ENCODE data around the gene INAFM2.

The INAFM2 gene

DNA sequence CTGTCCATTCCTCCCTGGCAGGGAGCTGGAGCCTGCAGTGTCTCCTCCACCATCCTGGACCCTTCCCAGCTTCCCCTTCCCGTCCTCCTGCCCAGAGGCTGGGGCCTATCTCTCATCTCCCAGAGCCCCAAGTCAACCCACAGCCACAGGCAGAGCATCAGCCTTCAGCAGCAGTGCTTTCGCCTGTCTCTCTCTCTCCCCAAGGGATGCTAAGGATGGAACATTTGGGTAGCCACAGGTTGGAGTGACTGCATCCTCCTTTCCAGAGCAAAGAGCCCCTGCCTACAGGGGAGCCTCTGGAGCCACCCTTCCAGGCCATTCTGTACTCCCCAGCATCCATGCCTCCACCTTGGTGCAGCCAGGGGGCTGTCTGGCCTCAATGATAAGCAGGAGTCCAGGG, 19.9 kb upstream of the INAFM2 start:
- Histone ChIP-seq H3K4me2 (no peak overlapping the region), H2AFZ (ENCODE audit: low read depth) (no peak overlapping the region), H3K36me3 (ENCODE audit: insufficient read depth) (no peaks in the 10 kb centered on the region), H3K79me2 (ENCODE audit: insufficient read depth, low read depth) (no peaks in the 10 kb centered on the region), H4K20me1 (ENCODE audit: insufficient read depth) (no peaks in the 10 kb centered on the region), H3K9ac (no peak overlapping the region), H3K4me3 (IDR thresholded peaks at IDR 0.05; ENCODE audit: insufficient read depth, low read depth, low read length) (no peak overlapping the region), H3K27me3 (ENCODE audit: insufficient read depth, low read depth) (no peaks in the 10 kb centered on the region; the same call in 1 of the 2 replicates), H3K4me1 (ENCODE audit: low read depth, poor library complexity, severe bottlenecking) (no peaks in the 10 kb centered on the region), H3K27ac (no peak overlapping the region)
- TF ChIP-seq, protein P1, sequence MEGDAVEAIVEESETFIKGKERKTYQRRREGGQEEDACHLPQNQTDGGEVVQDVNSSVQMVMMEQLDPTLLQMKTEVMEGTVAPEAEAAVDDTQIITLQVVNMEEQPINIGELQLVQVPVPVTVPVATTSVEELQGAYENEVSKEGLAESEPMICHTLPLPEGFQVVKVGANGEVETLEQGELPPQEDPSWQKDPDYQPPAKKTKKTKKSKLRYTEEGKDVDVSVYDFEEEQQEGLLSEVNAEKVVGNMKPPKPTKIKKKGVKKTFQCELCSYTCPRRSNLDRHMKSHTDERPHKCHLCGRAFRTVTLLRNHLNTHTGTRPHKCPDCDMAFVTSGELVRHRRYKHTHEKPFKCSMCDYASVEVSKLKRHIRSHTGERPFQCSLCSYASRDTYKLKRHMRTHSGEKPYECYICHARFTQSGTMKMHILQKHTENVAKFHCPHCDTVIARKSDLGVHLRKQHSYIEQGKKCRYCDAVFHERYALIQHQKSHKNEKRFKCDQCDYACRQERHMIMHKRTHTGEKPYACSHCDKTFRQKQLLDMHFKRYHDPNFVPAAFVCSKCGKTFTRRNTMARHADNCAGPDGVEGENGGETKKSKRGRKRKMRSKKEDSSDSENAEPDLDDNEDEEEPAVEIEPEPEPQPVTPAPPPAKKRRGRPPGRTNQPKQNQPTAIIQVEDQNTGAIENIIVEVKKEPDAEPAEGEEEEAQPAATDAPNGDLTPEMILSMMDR (conservative IDR thresholded peaks at IDR 0.05; ENCODE audit: low read depth, low read length): no peak

GRCh38 chr15:40305281-40305680, 18.2 kb upstream of the INAFM2 start:
- Histone ChIP-seq H2AFZ (ENCODE audit: low read depth) (no peak overlapping the region), H3K4me2 (no peak overlapping the region), H3K4me3 (IDR thresholded peaks at IDR 0.05; ENCODE audit: insufficient read depth, low read depth, low read length) (no peak overlapping the region), H3K27me3 (ENCODE audit: insufficient read depth, low read depth) (no peaks in the 10 kb centered on the region), H3K27ac (no peak overlapping the region), H3K9ac (no peak overlapping the region), H3K4me1 (ENCODE audit: low read depth, poor library complexity, severe bottlenecking) (no peaks in the 10 kb centered on the region), H3K79me2 (ENCODE audit: insufficient read depth, low read depth) (no peaks in the 10 kb centered on the region), H4K20me1 (ENCODE audit: insufficient read depth) (no peaks in the 10 kb centered on the region), H3K36me3 (ENCODE audit: insufficient read depth) (no peaks in the 10 kb centered on the region)
- TF ChIP-seq, protein P1 (conservative IDR thresholded peaks at IDR 0.05; ENCODE audit: low read depth, low read length): no peak

GRCh38 chr15:40306371-40306770, 17.1 kb upstream of the INAFM2 start:
- no peaks in the 10 kb centered on the region for H3K79me2 ChIP-seq (ENCODE audit: insufficient read depth, low read depth)
- no peak overlapping the region for H2AFZ ChIP-seq (ENCODE audit: low read depth)
- H3K4me3 ChIP-seq (IDR thresholded peaks at IDR 0.05; ENCODE audit: insufficient read depth, low read depth, low read length): no peak overlapping the region
- H3K27ac ChIP-seq: no peak overlapping the region
- H3K4me1 ChIP-seq (ENCODE audit: low read depth, poor library complexity, severe bottlenecking): no peaks in the 10 kb centered on the region
- no peaks in the 10 kb centered on the region for H4K20me1 ChIP-seq (ENCODE audit: insufficient read depth)
- H3K9ac ChIP-seq: no peak overlapping the region
- no peaks in the 10 kb centered on the region for H3K36me3 ChIP-seq (ENCODE audit: insufficient read depth)
- no peak overlapping the region for H3K4me2 ChIP-seq
- H3K27me3 ChIP-seq (ENCODE audit: insufficient read depth, low read depth): no peaks in the 10 kb centered on the region
- TF ChIP-seq, protein P1 (conservative IDR thresholded peaks at IDR 0.05; ENCODE audit: low read depth, low read length): no peak

DNA sequence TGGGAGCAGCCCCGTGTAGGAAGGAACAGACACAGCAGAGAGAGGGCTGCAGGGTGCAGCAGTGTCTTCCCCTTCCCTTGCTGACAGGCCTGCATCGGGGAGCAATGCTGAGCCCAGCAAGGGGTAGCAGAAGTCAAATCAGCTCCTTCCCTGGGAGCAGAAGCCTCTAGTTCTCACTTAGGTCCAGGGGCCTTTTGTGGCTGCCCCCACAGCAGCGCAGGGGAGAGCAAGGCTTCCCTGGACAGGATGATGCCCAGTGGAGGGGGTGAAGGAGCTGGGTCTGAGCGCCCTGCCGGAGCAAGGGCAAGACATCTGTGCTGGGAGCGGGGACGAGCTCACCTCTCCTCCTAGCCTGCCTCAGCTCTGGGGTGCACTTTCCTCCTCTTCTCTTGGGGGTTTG, 16.6 kb upstream of the INAFM2 start:
- H2AFZ ChIP-seq (ENCODE audit: low read depth): no peak overlapping the region
- no peaks in the 10 kb centered on the region for H3K36me3 ChIP-seq (ENCODE audit: insufficient read depth)
- no peaks in the 10 kb centered on the region for H3K27me3 ChIP-seq (ENCODE audit: insufficient read depth, low read depth)
- no peaks in the 10 kb centered on the region for H3K79me2 ChIP-seq (ENCODE audit: insufficient read depth, low read depth)
- no peak overlapping the region for H3K9ac ChIP-seq
- no peak overlapping the region for H3K4me3 ChIP-seq (IDR thresholded peaks at IDR 0.05; ENCODE audit: insufficient read depth, low read depth, low read length)
- H4K20me1 ChIP-seq (ENCODE audit: insufficient read depth): no peaks in the 10 kb centered on the region
- no peak overlapping the region for H3K4me2 ChIP-seq
- TF ChIP-seq, protein P1 (conservative IDR thresholded peaks at IDR 0.05; ENCODE audit: low read depth, low read length): no peak
- H3K27ac ChIP-seq: no peak overlapping the region
- no peaks in the 10 kb centered on the region for H3K4me1 ChIP-seq (ENCODE audit: low read depth, poor library complexity, severe bottlenecking)
